ENCODE results near the gene GALK2. TPM values are rescaled to one million over a fixed set of nuclear protein-coding genes. Genes with fewer than 3 reads are reported as not detected.

GALK2 gene
- total RNA-seq, 1 experiment from 2014 or later: 13.7 TPM

DNA sequence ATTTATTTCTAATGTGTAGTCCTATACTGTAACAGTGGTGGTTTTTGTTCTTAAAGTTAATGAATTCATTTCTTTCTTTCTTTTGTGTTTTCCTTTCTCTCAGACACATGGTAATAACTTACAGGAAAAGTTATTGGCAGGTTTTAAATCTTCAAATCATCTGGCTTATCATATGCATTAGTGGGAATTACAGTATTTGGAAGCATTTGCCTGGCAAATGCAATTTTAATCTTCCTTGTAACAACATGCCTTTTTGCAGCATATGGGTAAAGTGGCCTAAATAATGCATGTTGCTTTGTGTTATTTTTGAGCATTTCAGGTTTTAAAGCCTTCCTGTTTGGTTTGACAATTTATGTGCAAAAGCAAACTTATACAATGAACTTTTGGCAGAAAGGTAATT is 66.8 kb downstream of the GALK2 start:
- Histone ChIP-seq H3K14ac (ENCODE audit: insufficient read depth, low read length) (no peak overlapping the region), H2AK5ac (ENCODE audit: insufficient read length, low read length) (no peak overlapping the region), H3K9me3 (ENCODE audit: control insufficient read depth, low read depth, low read length) (no peaks in the 10 kb centered on the region), H3K79me2 (ENCODE audit: insufficient read depth, low read length) (no peaks in the 10 kb centered on the region), H2BK15ac (ENCODE audit: low read depth, low read length) (no peak overlapping the region), H2BK12ac (ENCODE audit: insufficient read length, low read depth, low read length) (no peak overlapping the region), H3K4me1 (ENCODE audit: insufficient read depth, low read length) (peaks cover 2% of the 10 kb centered on the region; the same call in 1 of the 2 replicates), H3K18ac (ENCODE audit: insufficient read length, low read depth, low read length) (no peak overlapping the region), H3K9ac (ENCODE audit: extremely low read depth, insufficient read length, low read length) (no peak overlapping the region), H4K8ac (replicated peaks; ENCODE audit: insufficient read length, low read depth, low read length) (no peak overlapping the region), H4K5ac (ENCODE audit: insufficient read length, low read depth, low read length) (no peak overlapping the region), H3K4me2 (ENCODE audit: insufficient read depth, insufficient read length, low read length) (no peak overlapping the region), H3T11ph (ENCODE audit: low read length) (no peak overlapping the region), H2BK120ac (ENCODE audit: low read depth, low read length, poor library complexity, severe bottlenecking) (no peak overlapping the region), H2BK20ac (ENCODE audit: low read depth, low read length, poor library complexity, severe bottlenecking) (no peak overlapping the region), H3K27me3 (ENCODE audit: insufficient read depth, low read length) (no peaks in the 10 kb centered on the region), H3K23me2 (ENCODE audit: insufficient read length, low read depth, low read length, poor library complexity, severe bottlenecking) (no peaks in the 10 kb centered on the region), H4K20me1 (ENCODE audit: control insufficient read depth, insufficient read depth, insufficient read length) (no peaks in the 10 kb centered on the region), H3K4ac (ENCODE audit: low read depth, low read length) (no peak overlapping the region), H3K27ac (ENCODE audit: insufficient read length, low read depth, low read length) (no peak overlapping the region), H3K23ac (ENCODE audit: insufficient read length, low read depth, low read length) (no peak overlapping the region), H3K79me1 (ENCODE audit: insufficient read depth, low read depth, low read length, poor library complexity, severe bottlenecking) (no peaks in the 10 kb centered on the region), H4K91ac (ENCODE audit: insufficient read length, low read depth, low read length) (no peak overlapping the region), H3K56ac (ENCODE audit: insufficient read length, low read depth, low read length) (no peak overlapping the region), H2BK5ac (ENCODE audit: insufficient read length, low read length) (no peak overlapping the region), H2AFZ (ENCODE audit: low read length) (no peak overlapping the region)
- Mint-ChIP-seq H3K36me3 (ENCODE audit: insufficient read depth in 1 of 3, low read depth in 3 of 3) (peaks cover 3 to 21% (median 18%) of the 10 kb centered on the region in 3 experiments), H3K9me3 (peaks cover 4 to 10% of the 10 kb centered on the region in 2 experiments; a peak in 4 of 5 replicates), H3K27me3 (ENCODE audit: low read depth) (no peaks in the 10 kb centered on the region), H3K4me3 (no peak overlapping the region), H3K4me1 (peaks cover 33 to 40% of the 10 kb centered on the region in 2 experiments), H3K27ac (no peak overlapping the region)
- TF ChIP-seq CTCF (conservative IDR thresholded peaks at IDR 0.05): no peak
- no peak for DNase-seq
